ENCODE measurements around the gene NOL9.

Gene NOL9

GRCh38 chr1:6593810-6594209 lies 39.5 kb upstream of the NOL9 start:
- Mint-ChIP-seq H3K9me3 (no peaks in the 10 kb centered on the region), H3K4me3 (no peak overlapping the region)

GRCh38 chr1:6592865-6593593 lies 38.7 kb upstream of the NOL9 start:
- ATAC-seq = no peak
- peaks cover 36% of the 10 kb centered on the region for H3K4me1 Mint-ChIP-seq
- H3K4me3 Mint-ChIP-seq = no peak overlapping the region
- H3K27me3 Mint-ChIP-seq = no peaks in the 10 kb centered on the region
- peaks cover 26% of the 10 kb centered on the region for H3K36me3 Mint-ChIP-seq
- no peak overlapping the region for H3K27ac Mint-ChIP-seq
- H3K9me3 Mint-ChIP-seq = no peaks in the 10 kb centered on the region

More at GRCh38 chr1:6593810-6594209, 39.5 kb upstream of the NOL9 start:
- Mint-ChIP-seq H3K27ac (no peak overlapping the region), H3K27me3 (no peaks in the 10 kb centered on the region), H3K4me1 (peaks cover 40% of the 10 kb centered on the region), H3K36me3 (peaks cover 26% of the 10 kb centered on the region)
- no peak for ATAC-seq

- Mint-ChIP-seq H3K4me3 (no peak overlapping the region), H3K4me1 (peaks cover 41% of the 10 kb centered on the region), H3K27me3 (no peaks in the 10 kb centered on the region), H3K9me3 (no peaks in the 10 kb centered on the region), H3K27ac (no peak overlapping the region), H3K36me3 (peaks cover 26% of the 10 kb centered on the region)
- ATAC-seq = no peak
Observed at GRCh38 chr1:6592441-6592840, 38.1 kb upstream of the NOL9 start.

DNA sequence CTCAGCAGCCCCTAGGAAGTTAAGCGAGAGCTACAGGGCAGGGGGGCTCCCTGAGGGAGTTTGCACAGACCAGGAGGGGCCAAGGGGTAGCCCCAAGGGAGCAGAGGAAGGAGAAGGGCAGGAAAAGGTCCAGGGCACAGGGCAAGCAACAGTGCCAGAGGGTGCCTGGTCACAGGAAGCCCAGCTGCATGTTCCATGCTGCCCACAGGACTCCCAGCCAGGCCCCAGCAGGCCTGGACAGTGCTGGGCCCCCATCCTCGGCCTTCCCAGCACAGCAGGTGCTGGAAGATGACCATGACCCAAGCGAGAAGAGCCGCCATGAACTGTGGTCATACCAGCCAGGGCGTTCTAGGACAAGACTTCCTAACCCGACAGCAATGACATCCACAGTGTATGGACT lies 37.3 kb upstream of the NOL9 start:
- Mint-ChIP-seq H3K4me3 (no peak overlapping the region), H3K27me3 (no peaks in the 10 kb centered on the region), H3K36me3 (peaks cover 25% of the 10 kb centered on the region), H3K9me3 (no peaks in the 10 kb centered on the region), H3K27ac (peak overlapping the region; percentile 53), H3K4me1 (peaks cover 42% of the 10 kb centered on the region)
- ATAC-seq = no peak

GRCh38 chr1:6591222-6591621 lies 36.9 kb upstream of the NOL9 start:
- ATAC-seq = no peak
- Mint-ChIP-seq H3K4me1 (peaks cover 42% of the 10 kb centered on the region), H3K9me3 (no peaks in the 10 kb centered on the region), H3K4me3 (no peak overlapping the region), H3K27me3 (no peaks in the 10 kb centered on the region), H3K27ac (peak overlapping the region; percentile 53), H3K36me3 (peaks cover 21% of the 10 kb centered on the region)

- peaks cover 40% of the 10 kb centered on the region for H3K4me1 Mint-ChIP-seq
- H3K4me3 Mint-ChIP-seq = no peak overlapping the region
- no peak overlapping the region for H3K27ac Mint-ChIP-seq
Observed at GRCh38 chr1:6590046-6590445, 35.7 kb upstream of the NOL9 start.

DNA sequence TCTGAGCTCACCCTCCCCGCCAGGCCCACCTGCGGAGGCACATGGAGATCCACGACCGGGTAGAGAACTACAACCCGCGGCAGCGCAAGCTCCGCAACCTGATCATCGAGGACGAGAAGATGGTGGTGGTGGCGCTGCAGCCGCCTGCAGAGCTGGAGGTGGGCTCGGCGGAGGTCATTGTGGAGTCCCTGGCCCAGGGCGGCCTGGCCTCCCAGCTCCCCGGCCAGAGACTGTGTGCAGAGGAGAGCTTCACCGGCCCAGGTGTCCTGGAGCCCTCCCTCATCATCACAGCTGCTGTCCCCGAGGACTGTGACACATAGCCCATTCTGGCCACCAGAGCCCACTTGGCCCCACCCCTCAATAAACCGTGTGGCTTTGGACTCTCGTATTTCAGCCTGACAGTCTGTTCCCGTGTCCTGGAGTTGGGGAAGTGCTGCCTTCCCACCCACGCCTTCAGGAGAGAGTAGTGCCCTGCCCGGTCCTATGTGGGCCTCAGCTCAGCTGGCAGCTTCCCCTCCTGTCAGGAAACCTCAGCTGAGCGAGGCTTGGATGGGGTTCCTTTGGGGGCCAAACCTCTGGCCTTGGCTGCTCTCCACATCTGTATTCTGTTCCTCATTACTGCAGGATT lies 34.7 kb upstream of the NOL9 start:
- no peak overlapping the region for H3K27ac Mint-ChIP-seq
- peaks cover 23% of the 10 kb centered on the region for H3K36me3 Mint-ChIP-seq
- ATAC-seq = no peak
- no peak overlapping the region for H3K4me3 Mint-ChIP-seq
- no peaks in the 10 kb centered on the region for H3K27me3 Mint-ChIP-seq
- peaks cover 48% of the 10 kb centered on the region for H3K4me1 Mint-ChIP-seq
- no peaks in the 10 kb centered on the region for H3K9me3 Mint-ChIP-seq

More at GRCh38 chr1:6590046-6590445, 35.7 kb upstream of the NOL9 start:
- no peaks in the 10 kb centered on the region for H3K27me3 Mint-ChIP-seq
- no peaks in the 10 kb centered on the region for H3K9me3 Mint-ChIP-seq
- H3K36me3 Mint-ChIP-seq = peaks cover 15% of the 10 kb centered on the region
- ATAC-seq = no peak

DNA sequence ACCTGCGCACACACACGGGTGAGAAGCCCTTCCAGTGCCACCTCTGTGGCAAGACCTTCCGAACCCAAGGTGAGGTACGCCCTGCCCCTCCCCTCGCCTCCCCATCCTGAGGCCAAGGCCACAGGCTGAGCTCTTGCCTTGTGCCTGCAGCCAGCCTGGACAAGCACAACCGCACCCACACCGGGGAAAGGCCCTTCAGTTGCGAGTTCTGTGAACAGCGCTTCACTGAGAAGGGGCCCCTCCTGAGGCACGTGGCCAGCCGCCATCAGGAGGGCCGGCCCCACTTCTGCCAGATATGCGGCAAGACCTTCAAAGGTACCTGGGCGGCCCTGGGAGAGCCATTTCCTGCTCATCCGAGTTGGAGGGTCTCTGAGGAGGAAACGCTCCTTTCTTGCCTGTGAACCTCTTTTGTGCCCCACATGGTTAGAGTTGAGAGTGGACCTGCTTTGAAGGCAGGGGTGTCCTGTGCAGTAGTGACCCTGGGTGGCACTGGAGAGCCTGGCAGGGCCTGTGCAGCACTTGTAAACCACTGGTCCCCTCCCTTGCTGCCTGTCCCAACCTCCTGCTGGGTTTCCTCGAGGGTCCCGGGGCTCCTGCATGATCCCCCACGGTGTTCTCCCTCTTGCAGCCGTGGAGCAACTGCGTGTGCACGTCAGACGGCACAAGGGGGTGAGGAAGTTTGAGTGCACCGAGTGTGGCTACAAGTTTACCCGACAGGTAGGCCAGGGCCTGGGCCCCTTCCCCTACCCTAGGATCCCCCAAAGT lies 34.0 kb upstream of the NOL9 start:
- no peaks in the 10 kb centered on the region for H3K27me3 Mint-ChIP-seq
- peak overlapping the region; percentile 27 for H3K27ac Mint-ChIP-seq
- peaks cover 48% of the 10 kb centered on the region for H3K4me1 Mint-ChIP-seq
- no peaks in the 10 kb centered on the region for H3K9me3 Mint-ChIP-seq
- no peak overlapping the region for H3K4me3 Mint-ChIP-seq
- peaks cover 23% of the 10 kb centered on the region for H3K36me3 Mint-ChIP-seq
- no peak for ATAC-seq

- no peaks in the 10 kb centered on the region for H3K9me3 Mint-ChIP-seq
- no peak overlapping the region for H3K4me3 Mint-ChIP-seq
- H3K4me1 Mint-ChIP-seq = peaks cover 55% of the 10 kb centered on the region
- ATAC-seq = no peak
- peaks cover 23% of the 10 kb centered on the region for H3K36me3 Mint-ChIP-seq
- no peaks in the 10 kb centered on the region for H3K27me3 Mint-ChIP-seq
- peak overlapping the region; percentile 27 for H3K27ac Mint-ChIP-seq
Observed at GRCh38 chr1:6587261-6588005, 33.1 kb upstream of the NOL9 start.

GRCh38 chr1:6586404-6586816 lies 32.1 kb upstream of the NOL9 start:
- Mint-ChIP-seq H3K36me3 (peaks cover 23% of the 10 kb centered on the region), H3K27me3 (no peaks in the 10 kb centered on the region), H3K27ac (no peak overlapping the region), H3K4me1 (peaks cover 60% of the 10 kb centered on the region), H3K9me3 (no peaks in the 10 kb centered on the region), H3K4me3 (no peak overlapping the region)
- ATAC-seq = no peak

- ATAC-seq = no peak
- Mint-ChIP-seq H3K4me1 (peaks cover 60% of the 10 kb centered on the region), H3K36me3 (peaks cover 23% of the 10 kb centered on the region), H3K4me3 (no peak overlapping the region), H3K9me3 (no peaks in the 10 kb centered on the region), H3K27me3 (no peaks in the 10 kb centered on the region), H3K27ac (no peak overlapping the region)
Observed at GRCh38 chr1:6585841-6586240, 31.5 kb upstream of the NOL9 start.

DNA sequence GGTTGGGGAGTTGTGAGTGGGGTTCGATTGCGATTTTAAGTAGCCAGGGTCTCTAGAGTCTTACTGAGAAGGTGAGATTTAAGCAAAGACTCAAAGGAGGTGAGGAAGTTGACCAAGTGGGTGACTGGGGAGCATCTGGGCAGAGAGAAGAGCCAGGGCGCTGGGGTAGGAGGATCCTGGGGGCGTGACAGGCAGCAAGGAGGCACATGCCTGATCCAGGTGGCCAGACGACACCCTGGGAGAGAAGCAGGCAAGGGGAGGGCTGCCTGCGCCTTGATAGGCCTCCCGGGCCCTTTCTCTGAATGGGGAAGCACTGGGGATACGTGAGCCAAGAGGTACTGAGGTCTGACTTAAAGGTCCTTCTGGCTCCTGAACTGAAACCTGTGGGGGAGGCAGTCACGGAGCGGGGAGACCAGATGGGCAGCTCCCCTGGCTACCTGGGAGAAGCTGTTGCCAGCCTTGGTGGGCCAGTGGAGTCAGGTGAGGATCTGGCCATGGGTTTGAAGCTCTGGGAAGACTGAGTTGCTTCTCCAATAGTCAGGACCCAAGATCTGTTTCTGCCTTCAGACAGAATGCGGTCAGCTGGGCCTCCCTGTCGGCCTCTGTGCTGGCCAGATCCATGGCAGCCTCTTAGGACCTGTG lies 30.9 kb upstream of the NOL9 start:
- H3K4me1 Mint-ChIP-seq = peaks cover 59% of the 10 kb centered on the region
- no peaks in the 10 kb centered on the region for H3K27me3 Mint-ChIP-seq
- ATAC-seq = no peak
- H3K27ac Mint-ChIP-seq = no peak overlapping the region
- H3K9me3 Mint-ChIP-seq = no peaks in the 10 kb centered on the region
- H3K36me3 Mint-ChIP-seq = peaks cover 19% of the 10 kb centered on the region
- H3K4me3 Mint-ChIP-seq = no peak overlapping the region

GRCh38 chr1:6584126-6585080 lies 30.1 kb upstream of the NOL9 start:
- H3K27ac Mint-ChIP-seq = peak overlapping the region; percentile 53
- H3K36me3 Mint-ChIP-seq = peaks cover 13% of the 10 kb centered on the region
- no peaks in the 10 kb centered on the region for H3K9me3 Mint-ChIP-seq
- peaks cover 59% of the 10 kb centered on the region for H3K4me1 Mint-ChIP-seq
- ATAC-seq = no peak
- no peaks in the 10 kb centered on the region for H3K27me3 Mint-ChIP-seq
- no peak overlapping the region for H3K4me3 Mint-ChIP-seq

DNA sequence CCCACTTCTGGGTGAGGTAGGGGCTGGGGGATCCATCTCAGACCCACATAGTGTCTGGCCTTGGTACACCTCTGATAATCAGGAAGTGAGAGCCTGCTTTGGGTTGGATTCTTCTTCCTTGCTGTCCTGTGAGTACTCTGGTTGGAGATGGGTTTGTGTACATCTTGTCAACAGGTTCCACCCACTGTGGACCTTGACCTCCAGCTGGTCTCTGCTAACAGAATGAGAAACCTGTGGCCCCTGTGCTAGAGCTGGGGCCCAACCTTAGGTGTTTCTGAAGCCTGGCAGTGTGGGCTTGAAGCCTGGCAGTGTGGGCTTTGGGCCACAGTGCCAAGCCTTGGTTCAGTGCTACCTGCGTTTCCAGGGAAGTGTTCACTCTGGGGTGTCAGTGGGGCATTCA lies 28.1 kb upstream of the NOL9 start:
- Mint-ChIP-seq H3K36me3 (peaks cover 7% of the 10 kb centered on the region), H3K27me3 (no peaks in the 10 kb centered on the region), H3K4me3 (no peak overlapping the region), H3K27ac (peak overlapping the region; percentile 99), H3K4me1 (peaks cover 58% of the 10 kb centered on the region), H3K9me3 (no peaks in the 10 kb centered on the region)
- no peak for ATAC-seq
